HuH-7.5 (cell line): ENCODE data around the gene SSR3.

ENCODE experiments used
- DNase-seq: peaks from one replicate; pipeline ENCODE4 v3.0.0; 2011; ENCODE audit warnings: low spot score

The SSR3 gene

GRCh38 chr3:156536524-156537316, 18.2 kb downstream of the SSR3 start:
- no peak for DNase-seq

DNA sequence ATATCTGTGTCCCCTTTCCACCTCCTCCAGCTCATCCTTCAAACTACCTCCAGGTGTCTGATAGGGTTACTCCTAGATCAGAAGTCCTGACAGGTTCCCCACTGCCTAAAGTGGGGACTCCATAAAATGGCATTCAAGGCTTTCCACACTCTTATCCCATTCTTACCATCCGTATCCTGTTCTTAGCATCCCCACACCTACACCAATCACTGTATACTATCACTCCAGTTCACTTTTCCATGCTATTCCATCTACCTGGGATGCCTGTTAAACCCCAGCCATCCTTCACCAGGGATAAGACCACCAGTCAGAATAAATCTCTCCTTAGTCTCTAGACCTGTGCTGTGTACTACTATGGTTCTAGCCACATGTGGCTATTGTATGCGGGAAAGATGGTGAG, 19.1 kb downstream of the SSR3 start:
- DNase-seq, result no peak

GRCh38 chr3:156535162-156535627, 19.7 kb downstream of the SSR3 start:
- DNase-seq, result peak; percentile 15

DNA sequence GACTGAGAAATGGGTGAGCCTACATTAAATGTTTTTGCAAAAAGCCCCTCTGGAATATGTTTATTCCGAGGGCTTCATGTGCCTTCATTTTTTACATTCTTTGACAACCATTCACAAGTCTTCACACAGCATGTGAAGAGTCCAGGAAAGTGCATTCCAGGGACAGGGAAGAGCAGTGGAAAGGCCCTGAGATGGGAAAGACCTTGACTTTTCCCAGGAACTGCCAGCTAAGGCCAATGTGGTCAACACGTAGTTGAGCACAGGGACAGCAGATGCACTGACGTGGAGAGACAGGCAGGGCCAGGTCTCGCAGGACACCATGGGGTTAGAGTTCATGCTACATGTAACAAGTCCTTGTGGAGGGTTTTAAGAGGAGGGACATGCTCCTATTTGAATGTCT, 21.7 kb downstream of the SSR3 start:
- DNase-seq, result no peak

DNA sequence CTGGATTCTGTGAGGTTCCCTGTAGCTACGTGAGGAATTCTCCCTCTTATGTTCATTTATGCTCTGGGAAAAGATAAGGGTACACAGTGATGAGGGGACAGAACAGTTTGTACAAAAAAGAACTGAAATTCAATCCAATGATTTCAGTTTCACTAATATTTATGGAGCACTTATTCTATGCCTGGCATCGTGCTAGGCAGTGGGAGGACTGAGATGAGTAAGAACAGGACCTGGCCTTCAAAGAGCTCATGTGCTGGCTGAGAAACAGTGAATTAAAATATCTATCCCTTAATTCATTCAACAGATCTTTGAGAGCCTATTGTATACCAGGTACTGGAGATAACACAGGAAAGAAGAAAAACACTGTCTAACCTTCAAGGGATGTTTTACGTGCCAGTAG, 22.2 kb downstream of the SSR3 start:
- no peak for DNase-seq

DNA sequence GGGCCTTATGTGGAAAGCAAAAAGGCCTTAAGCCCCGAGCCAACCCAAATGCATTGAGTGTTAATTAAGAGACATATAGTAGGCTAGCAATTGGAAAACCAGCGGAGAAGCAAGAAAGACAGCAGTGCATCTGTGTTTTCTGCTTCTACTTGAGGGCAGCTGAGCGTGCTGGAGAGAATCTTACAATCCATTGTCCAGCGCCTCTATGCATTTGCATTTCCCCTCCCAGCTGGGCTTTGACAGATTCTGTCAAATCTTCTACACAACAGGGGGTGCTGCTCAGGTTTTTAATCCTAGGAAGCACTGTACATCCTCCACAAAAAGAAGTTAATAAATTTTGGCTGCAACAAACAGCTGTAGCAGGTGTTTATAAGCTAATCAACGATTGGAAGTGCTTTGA, 23.9 kb downstream of the SSR3 start:
- no peak for DNase-seq

GRCh38 chr3:156527060-156527459, 27.9 kb downstream of the SSR3 start:
- no peak for DNase-seq

DNA sequence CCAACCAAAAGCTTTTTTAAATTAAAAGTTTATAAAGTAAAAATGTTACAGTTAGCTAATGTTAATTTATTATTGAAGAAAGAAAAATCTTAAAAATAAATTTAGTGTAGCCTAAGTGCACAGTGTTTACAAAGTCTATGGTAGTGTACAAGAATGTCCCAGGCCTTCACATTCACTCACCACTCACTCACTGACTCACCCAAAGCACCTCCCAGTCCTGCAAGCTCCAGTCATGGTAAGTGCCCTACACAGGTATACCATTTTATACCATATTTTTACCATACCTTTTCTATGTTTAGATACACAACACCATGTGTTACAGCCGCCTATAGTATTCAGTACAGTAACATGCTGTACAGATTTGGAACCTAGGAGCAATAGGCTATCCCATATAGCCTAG, 29.1 kb downstream of the SSR3 start:
- DNase-seq, result no peak

DNA sequence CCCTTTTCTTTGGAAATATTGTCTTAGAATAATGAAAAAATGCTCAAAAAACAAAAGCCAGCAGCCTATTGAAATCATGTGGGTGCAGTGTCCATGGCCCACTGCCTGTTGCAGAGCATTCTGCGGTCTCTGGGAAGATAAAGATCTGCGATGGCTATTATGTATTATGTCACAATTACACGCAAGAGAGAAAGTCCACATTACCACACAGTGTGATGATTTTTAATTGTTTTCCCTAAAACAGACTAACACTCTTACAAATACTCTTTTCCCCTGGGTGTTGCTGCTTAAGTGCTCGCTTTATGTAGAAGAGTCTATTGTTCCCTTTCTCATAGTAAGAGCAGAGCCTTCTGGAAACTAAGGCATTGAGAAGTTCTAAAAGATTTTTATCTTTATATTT, 32.2 kb downstream of the SSR3 start:
- DNase-seq, result no peak

DNA sequence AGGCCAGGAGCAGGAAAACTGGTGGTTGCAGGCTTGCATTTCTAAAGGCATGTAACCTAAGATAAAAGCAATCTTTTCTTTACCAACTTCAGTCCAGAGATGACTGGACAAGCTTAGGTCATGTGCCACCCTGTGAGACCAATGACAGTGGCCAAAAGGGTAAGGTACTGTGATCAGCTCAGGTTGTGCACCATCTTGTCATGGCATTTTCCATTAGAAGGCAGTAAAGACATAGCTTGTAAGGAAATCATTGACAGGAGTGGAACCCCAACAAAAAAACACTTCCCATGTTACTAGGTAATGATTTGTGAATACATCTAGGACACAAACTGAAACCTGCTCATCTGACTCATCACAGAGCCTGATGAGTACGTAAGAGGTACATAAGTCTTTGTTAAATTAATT, 35.2 kb downstream of the SSR3 start:
- DNase-seq, result no peak

DNA sequence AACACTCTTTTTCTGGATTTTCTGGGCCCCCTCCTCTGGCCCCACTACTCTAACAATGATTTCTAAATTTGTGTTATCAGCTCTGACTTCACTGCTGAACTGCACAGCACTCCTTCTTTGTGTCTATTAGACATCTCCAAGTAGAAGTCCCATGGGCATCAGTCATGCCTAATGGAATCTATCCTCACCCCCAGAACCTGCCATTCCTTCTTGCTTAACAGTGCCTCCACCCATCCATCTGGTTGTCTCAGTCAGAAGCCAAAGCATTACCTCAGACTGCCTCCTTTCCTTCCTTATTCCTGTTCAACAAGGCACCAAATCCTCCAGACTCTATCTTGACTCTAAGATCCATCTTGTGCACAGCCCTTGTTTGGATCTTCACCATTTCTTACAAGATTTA, 36.2 kb downstream of the SSR3 start:
- DNase-seq, result no peak

DNA sequence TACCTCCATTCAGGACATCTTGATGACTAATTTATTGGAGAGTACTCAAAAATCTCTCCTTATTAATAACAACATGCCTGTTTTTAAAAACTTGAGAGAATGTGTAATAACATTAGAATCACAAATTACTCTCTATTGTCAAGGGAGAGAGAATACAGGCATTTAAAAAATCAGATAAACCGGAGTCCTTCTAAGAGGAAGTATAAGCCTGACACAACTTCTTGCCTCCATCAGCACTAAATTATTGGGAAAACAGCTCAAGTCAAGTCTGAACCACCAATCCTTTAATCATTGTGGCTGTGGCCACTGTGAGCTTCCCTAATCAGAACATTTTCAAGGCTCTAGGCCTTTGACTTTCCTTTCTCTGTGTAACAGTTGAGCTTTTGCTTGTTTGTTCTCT, 38.0 kb downstream of the SSR3 start:
- no peak for DNase-seq

DNA sequence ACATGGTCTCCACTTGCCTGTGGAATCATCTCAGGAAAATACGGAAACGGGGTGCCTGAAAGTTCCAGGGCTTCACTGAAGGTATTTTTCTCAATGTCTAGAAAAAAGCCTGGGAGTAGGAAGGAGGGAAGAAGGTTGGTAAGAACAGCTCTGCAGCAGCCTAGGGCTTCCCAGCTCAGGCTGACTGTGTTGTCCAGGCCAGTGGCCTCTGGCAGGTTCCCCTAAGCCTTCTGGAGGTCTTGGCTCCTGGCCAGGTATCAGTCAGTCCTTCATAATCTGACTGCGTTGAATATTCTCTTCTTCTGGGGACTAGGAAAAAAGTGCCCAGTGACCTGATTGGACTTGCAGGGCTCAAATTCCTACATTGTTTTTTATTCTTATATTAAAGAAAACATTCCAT, 38.6 kb downstream of the SSR3 start:
- DNase-seq, result no peak

DNA sequence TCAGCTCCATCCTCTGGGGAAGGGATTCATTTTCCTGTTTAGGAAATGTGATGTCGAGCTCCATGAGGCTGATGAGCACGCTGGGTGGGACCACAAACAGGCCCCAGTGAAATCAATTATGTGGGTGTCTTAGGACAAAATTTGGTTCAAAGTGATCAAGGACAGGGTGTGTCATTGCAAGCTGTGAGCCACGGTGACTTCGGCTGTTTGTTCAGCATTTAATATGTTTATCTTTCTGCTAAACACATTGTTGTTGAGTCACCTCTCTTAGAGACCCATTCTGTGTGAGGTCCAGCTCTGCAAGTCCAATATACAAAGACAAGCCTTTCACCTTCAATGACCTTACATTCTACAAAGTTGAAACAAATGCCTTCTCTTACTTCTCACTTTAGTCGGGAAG, 41.3 kb downstream of the SSR3 start:
- no peak for DNase-seq

DNA sequence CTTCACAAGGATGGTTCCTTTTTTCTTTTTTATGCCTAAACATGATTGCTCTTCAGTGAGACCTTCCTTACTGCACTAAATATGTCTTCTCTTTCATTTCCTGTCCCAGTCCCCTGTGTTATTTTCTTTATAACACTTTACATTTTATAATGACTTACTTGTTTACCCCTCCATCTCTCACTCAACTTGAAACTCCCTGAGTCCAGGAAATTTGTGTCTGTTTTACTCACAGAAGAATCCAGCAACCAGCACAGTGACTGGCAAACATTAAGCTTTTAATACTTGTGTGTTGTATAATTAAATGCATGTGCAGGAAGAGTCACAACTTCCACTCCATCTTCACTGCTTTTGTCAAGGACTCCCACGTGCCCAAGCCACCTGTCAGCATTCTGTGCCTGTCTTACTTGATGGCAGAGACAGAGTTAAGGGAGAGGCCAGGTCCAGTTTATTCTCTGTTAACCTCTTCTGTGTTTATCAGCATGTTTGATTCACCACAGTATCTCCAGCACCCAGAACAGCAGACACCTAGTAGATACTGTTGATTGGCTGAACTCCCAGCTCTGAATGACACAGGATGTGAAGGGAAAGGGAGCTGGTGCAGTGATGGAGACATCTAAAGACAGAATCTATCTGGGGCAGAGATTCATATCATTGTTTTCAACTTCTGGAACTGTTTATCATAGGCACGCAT, 42.8 kb downstream of the SSR3 start:
- DNase-seq, result no peak

GRCh38 chr3:156509189-156510174, 45.4 kb downstream of the SSR3 start:
- DNase-seq, result peak; percentile 32

GRCh38 chr3:156507285-156507684, 47.6 kb downstream of the SSR3 start:
- DNase-seq, result no peak

- DNase-seq, result no peak
These were observed 56.6 kb downstream of the SSR3 start for GRCh38 chr3:156498307-156498706.

DNA sequence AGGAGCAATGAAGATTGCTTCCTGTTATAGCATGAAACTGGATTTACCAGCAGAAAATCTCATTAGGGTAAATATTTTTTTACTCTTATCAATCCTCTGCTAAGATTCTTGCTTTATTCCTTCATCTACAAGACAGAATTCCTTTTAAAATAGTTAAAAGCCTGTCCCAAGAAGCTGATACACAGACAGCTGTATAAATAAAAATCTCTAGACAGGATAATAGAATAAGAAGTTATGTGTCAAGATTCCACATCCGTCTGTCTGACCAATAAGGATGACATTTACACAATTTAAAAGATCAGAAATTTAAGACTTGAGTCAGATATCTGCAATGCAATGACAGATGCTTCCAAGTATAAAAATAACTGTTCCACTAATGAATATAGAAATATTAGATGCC, 57.6 kb downstream of the SSR3 start:
- DNase-seq, result no peak

DNA sequence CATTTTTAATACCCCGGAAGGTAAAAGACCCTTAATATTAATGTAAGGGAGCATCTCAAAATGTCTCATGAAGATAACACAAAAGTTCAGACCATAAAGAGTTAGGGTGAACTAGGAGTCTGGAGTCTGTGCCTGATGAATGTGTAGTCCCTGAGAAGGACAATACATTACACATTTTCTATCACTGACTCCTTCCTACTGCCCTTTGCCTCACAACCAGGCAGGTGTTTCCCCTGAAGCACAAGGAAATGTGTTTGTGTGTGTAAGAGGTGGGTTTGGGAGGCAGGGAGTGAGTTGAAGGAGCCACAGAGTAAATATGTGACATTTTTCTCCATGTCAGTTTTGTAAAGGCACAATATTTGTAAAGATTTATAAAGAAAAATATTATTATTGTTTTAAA, 59.1 kb downstream of the SSR3 start:
- DNase-seq, result no peak

DNA sequence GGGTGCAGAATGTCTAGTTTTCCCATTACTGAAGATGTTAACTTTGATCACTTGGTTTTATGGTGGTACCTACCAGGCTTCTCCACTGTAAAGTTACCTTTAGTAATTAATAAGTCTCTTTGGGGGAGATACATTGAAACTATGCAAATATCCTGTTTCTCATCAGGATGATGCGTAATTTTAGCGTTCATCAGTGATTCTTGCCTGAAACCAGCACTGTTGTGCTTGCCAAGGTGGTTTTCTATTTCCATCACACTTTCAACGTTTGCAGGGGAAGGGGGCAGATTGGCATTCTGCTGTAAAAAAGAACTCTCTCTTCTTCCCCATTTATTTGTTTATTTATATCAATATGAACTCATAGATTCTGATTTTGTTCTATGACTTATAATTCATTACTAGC, 61.0 kb downstream of the SSR3 start:
- no peak for DNase-seq

- no peak for DNase-seq
These were observed 62.1 kb downstream of the SSR3 start for GRCh38 chr3:156492801-156493261.
